NCI-H524 (cell line): ENCODE data around the gene ASTL.
A peak's percentile ranks its signal among the peaks of the same experiment; 100 is the strongest.

ENCODE experiments used
- DNase-seq, 2 experiments: peaks; one replicate each; lab custom pipeline; 2025; lab: John Stamatoyannopoulos, UW

ASTL gene

DNA sequence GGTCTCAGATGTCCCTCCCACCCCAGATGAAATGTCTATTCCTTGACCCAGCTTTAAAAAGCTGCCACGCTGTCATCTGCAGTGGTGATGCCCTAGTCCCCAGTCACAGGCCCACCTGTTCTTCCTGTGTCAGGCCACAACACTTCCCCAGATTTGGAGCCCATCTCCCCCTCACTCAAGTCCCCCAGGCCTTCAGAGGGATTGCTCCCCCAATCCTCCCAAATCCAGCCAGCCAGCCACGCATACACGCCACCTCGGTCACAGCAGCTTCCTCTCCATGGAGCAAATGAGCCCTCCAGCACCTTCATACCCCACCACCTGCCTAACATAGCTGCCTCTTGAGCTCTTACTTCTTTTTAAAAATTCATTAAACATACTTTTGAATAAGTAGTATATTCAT, 7.8 kb downstream of the ASTL start:
- no peak for DNase-seq

DNA sequence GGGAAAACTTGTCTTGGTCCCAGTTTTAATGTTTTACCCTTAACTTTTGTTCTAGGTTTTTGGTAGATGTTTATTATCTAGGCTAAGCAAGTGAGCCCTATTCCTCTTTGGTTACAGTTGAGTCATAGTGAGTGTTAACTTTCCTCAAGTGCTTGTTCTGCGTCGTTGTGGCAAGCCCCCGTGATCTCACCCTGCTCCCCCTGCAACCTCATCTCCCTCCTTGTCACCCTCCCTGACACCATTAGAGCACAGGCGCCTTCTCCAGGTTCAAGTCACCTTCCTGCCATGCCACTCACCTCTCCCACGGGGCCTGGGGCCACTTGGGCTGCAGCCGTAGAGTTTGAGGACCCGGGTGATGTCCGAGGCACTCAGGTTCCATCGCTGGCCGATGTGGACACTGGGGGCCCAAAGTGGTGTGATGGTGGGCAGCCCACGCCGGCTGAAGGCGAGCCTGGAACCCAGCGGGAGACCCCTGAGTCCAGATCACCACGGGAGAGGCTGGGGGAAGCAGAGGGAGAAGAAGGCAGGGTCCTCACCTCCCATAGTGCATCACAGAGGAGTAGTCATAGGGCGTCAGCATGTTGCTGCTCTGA, 8.7 kb downstream of the ASTL start:
- no peak for DNase-seq

DNA sequence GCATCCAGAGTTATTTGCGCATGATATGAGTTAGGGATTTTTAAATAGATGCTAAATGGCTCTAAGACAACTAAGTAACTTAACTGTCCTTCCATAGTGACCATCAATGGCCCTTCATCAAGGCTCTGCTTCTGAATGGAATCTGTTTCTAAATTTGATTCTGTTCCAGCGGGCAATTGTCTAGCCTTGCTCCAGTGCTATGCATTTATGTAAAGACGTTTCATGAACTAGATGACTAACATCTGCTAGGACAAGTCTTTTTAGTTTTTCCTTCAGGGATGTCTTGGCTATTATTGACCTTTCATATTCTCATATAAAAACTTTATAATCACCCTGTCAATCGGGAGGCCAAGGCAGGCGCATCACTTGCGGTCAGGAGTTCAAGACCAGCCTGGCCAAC, 9.8 kb downstream of the ASTL start:
- DNase-seq = no peak

DNA sequence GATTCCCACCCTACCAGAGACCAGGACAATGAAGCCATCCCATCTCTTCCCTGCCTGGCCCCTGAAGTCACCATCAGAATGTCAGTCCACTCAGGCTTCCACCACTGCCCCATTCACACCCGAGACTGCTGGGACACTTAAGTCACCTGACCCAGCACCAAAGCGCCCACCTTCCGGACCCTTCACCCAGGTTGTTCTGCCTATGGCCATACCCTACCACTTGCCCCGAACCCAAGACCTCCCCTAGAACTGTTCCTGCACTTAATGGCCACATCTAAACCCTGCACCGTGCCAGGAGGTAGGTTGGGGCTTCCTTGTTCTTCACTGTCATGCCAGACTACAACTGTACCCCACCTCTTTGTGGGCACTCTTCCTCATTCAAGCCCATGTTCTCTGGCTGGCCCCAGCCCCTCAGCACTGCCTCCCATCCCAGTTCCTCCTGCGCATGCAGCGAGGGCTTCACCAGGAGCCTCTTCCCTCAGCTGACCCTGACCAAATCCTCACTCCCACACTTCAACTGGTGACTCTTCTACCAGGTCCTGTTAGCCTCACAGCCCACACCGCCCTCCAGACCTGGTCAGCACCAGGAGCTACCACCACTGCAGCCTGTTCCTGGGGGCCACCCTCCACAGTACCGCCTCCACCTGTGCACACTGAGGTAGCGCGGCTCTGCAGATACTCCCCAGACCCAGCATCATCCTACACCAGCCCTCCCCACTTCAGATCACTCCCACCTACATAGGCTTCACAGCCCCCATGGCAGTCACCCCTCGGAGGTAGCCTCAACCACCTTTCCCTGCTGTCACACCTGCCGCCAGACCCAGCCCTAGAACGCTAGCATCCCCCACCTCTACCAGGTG, 13.7 kb downstream of the ASTL start:
- no peak for DNase-seq

DNA sequence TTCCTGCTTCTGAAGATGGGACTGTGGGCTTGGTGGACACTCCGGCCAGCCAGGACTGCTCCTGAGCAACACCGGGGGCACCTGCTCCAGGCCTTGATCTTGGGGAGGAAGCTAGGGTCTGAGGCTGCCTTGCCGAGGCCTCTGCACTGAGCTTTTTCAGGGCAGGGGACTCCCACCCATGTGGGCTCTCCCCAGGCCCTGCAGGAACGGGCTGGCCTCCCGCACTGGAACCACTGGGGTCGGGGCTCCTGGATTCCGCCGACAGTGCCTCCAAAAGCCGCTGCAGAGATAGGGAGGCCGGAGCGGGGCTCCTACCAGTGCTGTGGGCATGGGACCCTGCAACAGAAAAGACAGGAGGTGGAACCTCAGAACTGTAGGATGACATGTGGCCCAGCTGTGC, 14.4 kb downstream of the ASTL start:
- DNase-seq = no peak

DNA sequence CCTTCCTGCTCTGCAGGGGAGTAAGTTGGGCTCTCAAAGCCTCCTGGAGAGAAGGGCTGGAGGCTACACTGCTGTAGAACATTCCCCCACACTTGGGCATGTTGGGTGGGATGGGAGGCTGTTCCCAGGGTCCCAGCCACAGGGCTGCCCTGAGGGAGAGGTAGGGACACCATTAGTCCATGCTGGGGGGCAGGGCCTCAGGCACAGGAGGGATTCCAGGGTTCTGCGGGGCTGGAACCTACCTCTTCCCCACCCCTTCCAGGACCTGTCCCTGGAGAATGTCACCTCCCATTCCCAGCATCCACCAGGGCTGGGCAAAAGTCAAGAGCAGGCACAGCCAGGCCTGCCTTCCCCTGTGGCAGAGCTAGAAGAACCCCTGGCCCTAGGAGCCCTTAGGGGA, 15.0 kb downstream of the ASTL start:
- DNase-seq = no peak

DNA sequence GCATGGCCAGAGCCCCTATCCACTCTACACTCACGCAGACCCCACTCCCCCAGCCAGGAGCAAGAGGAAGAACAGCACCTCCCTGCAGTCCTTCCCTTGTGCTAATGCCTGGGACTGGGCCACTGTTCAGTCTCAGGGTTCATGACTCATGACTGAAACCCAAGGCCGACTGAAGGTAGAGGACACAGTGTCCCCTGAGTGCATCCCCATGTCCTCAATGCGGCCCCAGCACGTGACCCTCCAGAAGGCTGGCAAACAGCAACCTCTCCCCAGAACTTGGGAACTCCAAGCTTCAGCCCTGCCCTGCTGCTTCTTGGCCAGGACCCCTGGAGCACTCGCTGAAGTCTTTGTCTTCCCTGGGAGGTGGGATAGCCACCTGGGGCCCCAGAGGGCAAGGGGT, 15.9 kb downstream of the ASTL start:
- DNase-seq = no peak

DNA sequence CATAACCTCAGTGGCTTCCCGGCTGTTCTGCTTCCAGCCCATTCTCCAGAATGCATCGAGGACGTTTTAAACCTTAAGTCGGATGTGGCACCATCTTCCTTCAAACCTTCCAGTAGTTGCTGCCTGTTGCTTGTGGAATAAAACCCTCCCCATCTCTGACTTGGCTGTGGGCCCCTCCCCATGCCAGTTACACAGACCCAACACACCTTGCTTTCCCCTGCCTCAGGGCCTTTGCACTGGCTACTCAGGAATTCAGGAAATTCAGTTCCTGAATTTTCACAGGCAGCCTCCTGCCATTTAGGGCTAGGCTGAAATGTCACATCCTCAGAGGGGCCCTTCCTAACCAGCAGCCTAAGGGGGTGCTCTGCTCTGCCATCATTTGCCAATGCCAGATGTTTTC, 16.9 kb downstream of the ASTL start:
- DNase-seq = no peak

DNA sequence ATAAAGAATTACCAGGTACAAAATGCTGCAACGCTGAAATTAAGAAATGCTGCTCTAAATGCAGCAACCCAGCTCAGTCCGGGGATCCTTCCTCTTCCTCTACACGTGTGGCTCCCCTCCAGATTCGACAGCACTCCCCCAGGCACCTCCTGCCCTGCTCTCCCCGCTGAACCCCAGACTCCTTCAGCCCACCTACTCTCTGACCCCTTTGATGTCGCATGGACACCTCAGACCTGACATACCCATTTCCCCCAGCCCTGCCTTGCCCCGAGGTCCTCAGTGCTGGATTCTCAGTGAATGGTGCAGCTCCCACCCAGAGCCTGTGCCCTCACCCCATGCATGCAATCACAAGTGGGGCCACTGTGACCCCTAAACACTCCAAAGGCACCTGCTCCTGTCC, 17.3 kb downstream of the ASTL start:
- no peak for DNase-seq

DNA sequence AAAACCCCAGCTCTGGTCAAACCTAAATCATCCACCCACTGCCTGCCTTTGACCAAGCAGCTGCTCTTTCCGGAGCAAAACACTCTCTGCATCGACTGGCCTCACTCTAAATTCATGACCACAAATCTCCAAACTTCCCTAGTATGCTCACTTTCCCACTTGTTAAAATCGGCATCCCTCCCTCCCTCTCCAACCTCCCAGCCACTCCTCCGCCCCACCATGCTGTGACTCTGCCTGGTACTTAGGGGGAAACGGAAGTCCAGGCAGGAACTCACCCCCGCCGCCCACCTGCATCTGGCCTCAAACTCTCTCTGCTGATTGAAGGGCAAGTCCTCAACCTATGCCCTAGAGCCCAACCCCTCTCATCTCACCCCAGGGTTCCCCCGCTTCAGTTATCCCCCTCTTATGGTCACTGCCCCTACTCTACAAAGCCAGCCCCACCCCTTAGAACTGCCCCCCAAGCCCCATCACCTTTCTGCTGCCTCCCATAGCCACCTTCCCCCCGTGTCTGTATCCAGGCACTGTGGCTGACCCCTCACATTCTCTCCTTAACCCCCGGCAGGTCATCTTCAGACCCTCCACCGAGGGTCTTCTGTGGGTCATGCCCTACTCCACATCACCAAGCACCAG, 18.1 kb downstream of the ASTL start:
- DNase-seq = no peak

DNA sequence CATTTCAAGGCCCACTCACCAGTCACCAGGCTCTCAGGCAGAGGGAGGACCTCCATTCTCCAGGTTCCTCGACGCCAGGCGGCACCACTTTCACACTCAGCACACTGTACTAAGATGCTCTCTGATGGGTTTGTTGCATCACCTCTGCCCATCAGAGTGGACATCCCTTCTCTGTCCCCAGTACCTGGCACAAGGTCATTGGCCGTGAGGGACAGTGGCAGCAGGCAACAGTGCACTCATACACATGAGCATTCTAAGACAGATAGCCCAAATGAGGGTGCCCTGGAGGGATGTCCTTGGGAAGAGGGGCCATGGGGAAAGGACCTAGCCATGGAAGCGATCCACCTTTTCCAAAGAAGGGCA, 18.9 kb downstream of the ASTL start:
- DNase-seq = no peak

DNA sequence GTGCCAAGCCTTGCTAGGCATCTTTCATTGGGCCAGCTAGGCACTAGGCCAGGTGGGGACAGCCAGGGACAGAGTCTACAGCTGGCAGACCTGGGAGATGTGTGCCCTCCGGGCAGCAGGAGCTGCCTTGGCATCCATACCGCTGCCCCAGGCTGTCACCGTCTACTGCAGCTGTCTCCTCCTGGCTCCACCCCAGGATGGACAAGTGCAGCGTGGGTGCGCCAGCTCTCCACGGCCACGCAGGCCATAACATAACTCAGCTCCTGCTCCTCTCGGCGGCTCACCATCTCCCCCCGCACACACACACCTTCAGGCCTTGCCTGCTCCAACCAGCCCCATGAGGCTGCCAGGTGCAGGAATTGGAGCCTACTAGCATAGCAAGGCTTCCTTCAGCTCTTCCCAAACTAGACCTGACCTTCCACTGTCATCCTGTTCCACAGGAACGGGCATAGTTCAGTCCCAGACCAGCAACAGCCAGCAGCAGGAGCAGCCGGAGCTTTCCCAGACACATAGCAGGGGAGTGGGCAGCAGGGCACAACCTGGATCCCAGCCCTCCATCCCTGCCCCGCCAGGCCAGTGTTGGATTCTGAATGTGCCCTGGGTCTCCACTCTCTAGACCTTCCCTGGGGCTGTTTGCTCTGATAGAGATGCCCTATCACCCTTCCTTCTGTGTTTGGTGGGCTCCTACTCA, 19.5 kb downstream of the ASTL start:
- no peak for DNase-seq

DNA sequence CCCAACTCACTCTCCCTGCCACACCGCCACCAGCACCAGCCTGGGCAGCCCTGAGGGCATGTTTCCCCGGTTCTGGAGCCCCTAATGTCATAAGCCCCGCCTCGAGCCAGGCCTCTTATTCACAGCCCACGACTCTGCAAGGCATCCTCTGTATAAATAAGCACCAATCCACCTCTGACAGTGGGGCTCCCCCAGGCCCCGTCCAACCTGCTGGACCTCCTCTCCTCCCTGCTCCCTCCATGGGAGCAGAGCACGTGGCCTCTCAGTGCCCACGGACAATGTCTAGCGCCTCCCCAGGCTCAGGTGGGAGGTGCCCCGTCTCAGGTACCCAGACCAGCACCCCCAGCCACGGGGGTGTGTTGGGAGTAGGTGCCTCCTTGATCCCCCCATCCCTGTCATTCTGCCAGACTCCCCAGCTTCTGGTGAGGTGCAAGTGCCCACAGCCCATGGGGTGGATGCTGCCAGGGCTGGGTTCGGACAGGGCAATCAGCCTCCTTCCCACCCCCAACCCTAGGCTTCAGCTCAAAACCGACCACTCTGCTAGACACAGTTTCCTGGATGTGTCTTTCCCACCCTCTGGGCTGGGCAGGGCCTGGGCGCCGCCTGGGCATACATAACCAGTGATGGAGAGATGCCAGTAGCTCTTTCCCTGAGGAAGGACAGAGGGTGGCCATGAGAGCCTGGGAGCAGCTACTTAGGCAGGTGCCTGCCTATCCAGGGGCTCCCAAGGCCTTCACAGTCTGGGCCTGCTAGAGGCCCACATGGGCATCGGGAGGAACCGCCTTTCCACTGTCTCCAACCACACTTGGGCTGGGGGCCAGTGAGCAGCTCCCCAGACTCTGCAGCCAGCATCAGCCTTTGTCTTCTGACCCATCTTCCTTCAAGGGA, 20.4 kb downstream of the ASTL start:
- peak in 1 of 2 experiments; percentile 17 for DNase-seq

DNA sequence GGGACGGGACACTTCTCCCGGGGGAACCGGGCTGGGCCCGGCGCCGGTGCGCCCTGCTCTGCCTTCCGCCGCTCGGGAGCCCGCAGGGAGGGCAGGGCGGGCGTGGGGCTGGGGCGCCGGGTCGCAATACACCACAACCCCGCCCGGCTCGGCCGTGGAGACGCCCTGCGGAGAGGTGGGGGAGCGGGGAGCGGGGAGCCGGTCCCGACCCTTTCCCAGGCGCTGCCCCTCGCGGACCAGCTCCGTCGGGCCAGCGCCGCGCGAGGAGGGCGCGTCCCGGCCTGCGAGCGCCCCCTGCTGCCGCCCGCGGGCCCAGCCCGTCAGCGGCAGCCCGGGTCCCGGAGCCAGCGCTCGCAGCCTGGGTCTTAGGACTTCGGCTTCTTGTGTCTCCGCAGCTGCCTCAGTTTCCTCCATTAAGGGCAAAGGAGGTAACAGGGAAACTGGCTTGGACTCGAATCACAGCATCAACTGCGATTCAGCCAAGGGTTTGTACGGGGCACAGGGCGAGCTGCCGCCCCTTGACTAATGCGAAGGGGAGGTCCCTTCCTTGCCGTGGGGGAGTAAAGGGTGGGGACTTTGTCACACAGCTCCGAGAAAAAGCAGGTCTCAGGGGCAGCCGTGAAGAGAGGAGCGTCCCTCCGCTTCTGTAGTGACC, 21.3 kb downstream of the ASTL start:
- peak; percentile 30 to 51 for DNase-seq

DNA sequence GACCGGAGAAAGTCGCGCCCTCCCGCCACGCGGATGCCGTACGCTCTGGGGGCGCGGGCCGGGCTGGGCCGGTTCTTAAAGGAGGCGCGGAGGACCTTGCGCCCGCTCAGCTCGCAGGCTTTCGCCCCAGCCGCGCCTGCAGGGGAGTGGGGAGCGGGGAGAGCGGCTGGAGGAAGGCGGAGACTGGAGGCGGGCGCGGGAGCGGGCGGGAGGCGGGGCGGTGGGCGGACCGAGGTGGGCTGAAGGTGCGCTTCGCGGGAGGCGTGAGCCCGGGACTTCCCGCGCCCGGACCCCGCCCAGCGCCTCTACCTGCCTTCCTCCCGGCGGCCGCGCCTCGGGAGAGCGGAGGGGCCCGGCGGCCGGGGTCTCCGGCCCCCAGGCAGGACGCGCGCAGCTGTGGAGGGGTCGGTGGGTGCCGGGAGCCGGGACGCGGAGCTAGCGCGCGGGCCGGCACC, 21.9 kb downstream of the ASTL start, which contains the start of gene ADRA2B:
ADRA2B (minus strand) TSS at position 148 of the 455 bp plus-strand sequence. CDS start 422 bp downstream, outside the sequence.
- peak; percentile 14 to 23 for DNase-seq

DNA sequence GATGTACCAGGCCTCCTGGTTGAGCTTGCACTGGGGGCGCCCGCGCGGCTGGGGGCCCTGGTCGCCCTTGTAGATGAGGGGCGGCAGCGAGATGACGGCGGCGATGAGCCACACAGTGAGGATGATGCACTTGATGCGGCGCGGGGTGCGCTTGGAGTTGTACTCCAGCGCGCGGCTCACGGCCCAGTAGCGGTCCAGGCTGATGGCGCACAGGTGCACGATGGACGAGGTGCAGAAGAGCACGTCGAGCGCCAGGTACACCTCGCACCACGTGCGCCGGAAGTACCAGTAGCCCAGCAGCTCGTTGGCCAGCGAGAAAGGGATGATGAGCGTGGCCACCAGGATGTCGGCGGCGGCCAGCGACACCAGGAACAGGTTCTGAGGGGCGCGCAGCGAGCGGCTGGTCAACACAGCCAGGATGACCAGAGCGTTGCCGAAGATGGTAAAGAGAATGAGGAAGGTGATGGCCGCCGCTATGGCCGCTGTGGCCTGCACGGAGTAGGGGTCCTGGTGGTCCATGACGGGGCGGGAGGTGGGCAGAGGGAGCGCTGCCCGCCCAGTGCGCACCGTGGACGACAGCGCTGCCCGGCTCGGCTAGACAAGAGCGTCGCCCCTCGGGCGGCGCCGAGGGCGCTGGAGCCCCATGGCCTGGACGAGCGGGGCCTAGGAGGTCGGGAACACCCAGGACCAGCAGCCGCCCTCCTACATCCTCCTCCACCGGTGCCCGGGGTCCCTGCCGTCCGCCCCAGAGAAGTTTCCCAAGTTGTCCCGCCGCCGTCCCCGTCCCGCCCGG, 22.5 kb downstream of the ASTL start:
- DNase-seq = no peak

DNA sequence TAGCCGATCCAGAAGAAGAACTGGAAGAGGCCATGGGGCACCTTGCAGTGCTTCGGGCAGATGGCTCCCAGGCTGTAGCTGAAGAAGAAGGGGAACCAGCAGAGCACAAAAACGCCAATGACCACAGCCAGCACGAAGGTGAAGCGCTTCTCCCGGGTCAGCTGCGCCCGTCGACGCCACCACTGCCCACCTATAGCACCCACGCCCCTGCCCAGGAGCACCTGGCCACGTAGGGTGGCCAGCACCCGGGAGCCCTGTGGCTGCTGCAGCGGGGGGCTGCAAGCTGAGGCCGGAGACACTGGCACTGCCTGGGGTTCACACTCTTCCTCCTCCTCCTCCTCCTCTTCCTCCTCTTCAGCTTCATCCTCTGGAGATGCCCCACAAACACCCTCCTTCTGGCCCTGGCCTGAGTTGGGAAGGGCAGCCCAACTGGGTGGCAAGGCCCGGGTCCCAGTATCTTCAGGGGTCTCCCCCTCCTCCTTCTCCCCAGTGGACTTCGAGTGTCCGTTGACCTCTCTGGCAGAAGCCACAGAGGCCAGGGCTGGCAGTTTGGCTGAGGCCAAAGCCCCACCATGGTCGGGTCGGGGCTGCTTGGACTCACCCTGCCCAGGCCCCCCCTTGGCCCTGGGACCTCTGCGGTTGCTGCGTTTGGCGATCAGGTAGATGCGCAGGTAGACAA, 23.3 kb downstream of the ASTL start:
- DNase-seq = no peak

DNA sequence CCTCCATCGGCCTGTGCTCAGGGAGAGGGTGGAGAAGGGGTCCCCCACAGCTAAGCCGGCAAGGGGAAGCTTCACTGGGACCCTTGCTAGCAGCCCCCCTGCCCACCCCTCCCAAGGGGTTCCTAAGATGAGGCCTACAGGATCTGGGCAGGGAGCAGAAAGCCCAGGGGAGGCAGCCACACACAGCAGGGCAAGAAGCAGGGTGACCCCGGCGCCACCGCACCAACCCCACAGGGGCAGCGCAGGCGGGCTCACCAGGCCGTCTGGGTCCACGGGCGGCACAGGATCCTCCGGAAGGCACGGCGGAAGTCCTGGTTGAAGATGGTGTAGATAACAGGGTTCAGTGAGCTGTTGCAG, 23.8 kb downstream of the ASTL start:
- no peak for DNase-seq

DNA sequence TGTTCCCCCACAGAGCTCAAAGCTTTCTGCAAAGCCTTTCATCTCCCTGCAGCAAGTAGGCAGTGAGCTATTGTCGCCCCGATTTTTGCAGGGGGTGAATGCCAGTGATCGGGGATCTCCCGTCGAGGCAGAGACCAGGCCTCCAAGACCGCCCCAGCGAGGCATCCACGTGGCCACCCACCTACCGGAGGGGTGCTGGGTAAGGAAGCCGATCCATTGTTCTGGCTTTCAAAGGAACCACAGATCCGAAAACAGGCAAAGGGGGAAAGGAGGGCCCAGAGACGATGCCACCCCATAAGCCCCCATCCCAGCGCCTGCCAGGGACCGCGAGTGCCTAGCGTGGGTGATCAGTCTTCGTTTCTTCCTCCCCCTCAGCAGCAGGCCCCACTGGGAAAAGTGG, 24.4 kb downstream of the ASTL start:
- no peak for DNase-seq

DNA sequence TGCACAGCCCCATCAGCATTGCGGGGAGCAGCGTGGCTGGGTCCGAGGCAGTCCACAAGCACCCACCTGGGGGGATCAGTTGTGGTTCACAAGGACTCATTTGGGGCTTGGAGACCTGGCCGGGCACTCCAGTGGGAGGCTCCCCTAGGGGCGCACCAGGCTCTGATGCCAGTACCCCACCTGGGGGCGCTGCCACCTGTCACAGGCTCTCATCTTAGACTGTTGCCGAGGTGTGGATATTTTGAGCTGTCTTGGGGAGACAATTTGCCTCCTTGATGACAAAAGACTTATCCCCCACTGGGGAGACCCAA, 25.0 kb downstream of the ASTL start:
- DNase-seq = no peak
